K562 (cell line): ENCODE results near the gene UHMK1. TPM values are rescaled to one million over a fixed set of nuclear protein-coding genes. Genes with fewer than 3 reads are reported as not detected.

Source experiments
- ATAC-seq: fragments of 200-7000 bp; cut with Tn5 transposase; 3 replicates; pipeline ENCODE4 v1.9.1; 2020; ENCODE audit warnings: moderate library complexity
- BruUV-seq: library from RNA; stranded (reverse); fragments of 400-500 nt; replicated peaks from 2 replicates; lab custom pipeline; 2021; lab: Mats Ljungman, UMichigan
- CTCF ChIA-PET: fragments of 300-600 bp; formaldehyde crosslinking; extraction: SDS; loops from one replicate; lab custom pipeline; 2021; ENCODE audit warnings: low intra/inter-chr PET ratio; lab: Yijun Ruan, JAX
- POLR2A ChIA-PET: fragments of 300-600, 350-650 bp; sonication (Branson Sonifier 250); formaldehyde crosslinking; extraction: SDS; loops from one replicate; lab custom pipeline; 2021; ENCODE audit warnings: antibody characterized with exemption, inconsistent platforms; lab: Yijun Ruan, JAX
- DNase-seq, 4 experiments: peaks; one replicate each; pipeline versions ENCODE4 v3.0.0 to v3.0.0-alpha.2; 2011 to 2018; ENCODE audit warnings: low spot score in 3 of 4, mixed read lengths in 3 of 4; ENCODE audit errors: extremely low read depth in 1 of 4
- FAIRE-seq: peaks from 2 replicates; lab custom pipeline; 2011; peaks lifted over from hg19 to GRCh38; lab: Jason Lieb, UNC
- H2AFZ ChIP-seq: 2 replicates; pipeline ENCODE4 v1.6.0; 2011; ENCODE audit warnings: low read depth, low read length, control low read depth, inconsistent platforms
- H3K27ac ChIP-seq: fragments of 200-600 bp; 3 replicates; pipeline ENCODE4 v1.8.0; 2011; ENCODE audit warnings: low read depth, mild to moderate bottlenecking, control low read depth, inconsistent platforms, low read length, moderate library complexity, mixed read lengths; ENCODE audit errors: extremely low read depth
- H3K27me3 ChIP-seq, 2 experiments: fragments of 300-600 bp in 1 of 2; 2 replicates in 1 of 2; 3 replicates in 1 of 2; pipeline versions ENCODE4 v1.6.0 to v1.8.0; 2011; ENCODE audit warnings: inconsistent platforms in 2 of 2, low read length in 2 of 2, mild to moderate bottlenecking in 1 of 2, mixed read lengths in 1 of 2, moderate library complexity in 1 of 2; ENCODE audit not compliant: control insufficient read depth in 2 of 2, insufficient read depth in 2 of 2
- H3K36me3 ChIP-seq: fragments of 300-600 bp; 3 replicates; pipeline ENCODE4 v1.8.0; 2011; ENCODE audit warnings: mild to moderate bottlenecking, low read length, inconsistent platforms; ENCODE audit not compliant: control insufficient read depth, insufficient read depth
- H3K4me1 ChIP-seq, 2 experiments: fragments of 200-600 bp in 1 of 2; replicated peaks in 1 of 2; 2 replicates in 1 of 2; 3 replicates in 1 of 2; pipeline versions ENCODE4 v1.5.1 to v1.8.0; 2011; ENCODE audit warnings: inconsistent platforms in 2 of 2, low read length in 2 of 2, mild to moderate bottlenecking in 1 of 2, mixed read lengths in 1 of 2, moderate library complexity in 1 of 2; ENCODE audit not compliant: control insufficient read depth in 2 of 2, insufficient read depth in 2 of 2
- H3K4me2 ChIP-seq: 2 replicates; pipeline ENCODE4 v1.6.1; 2011; ENCODE audit warnings: low read length, control low read depth, inconsistent platforms, mixed read lengths; ENCODE audit not compliant: insufficient read depth
- H3K4me3 ChIP-seq: fragments of 200-600 bp; sonication (generic), shearing (Covaris generic); 2 replicates; pipeline ENCODE4 v1.5.1; 2016; ENCODE audit warnings: control low read depth, inconsistent platforms
- H3K79me2 ChIP-seq: fragments of 200-600 bp; 3 replicates; pipeline ENCODE4 v1.8.0; 2011; ENCODE audit warnings: low read length, inconsistent platforms; ENCODE audit not compliant: control insufficient read depth, insufficient read depth
- H3K9ac ChIP-seq, 2 experiments: 2 replicates each; pipeline versions ENCODE4 v1.6.0 to v1.6.1; 2011; ENCODE audit warnings: low read depth in 2 of 2, low read length in 2 of 2, control low read depth in 1 of 2, inconsistent platforms in 1 of 2, mild to moderate bottlenecking in 1 of 2, mixed read lengths in 1 of 2; ENCODE audit not compliant: insufficient read depth in 1 of 2
- H3K9me1 ChIP-seq: one replicate; pipeline ENCODE4 v1.6.0; 2011; ENCODE audit warnings: inconsistent platforms, mild to moderate bottlenecking, low read length, moderate library complexity; ENCODE audit not compliant: control insufficient read depth, insufficient read depth
- H3K9me3 ChIP-seq: replicated peaks from 2 replicates; pipeline ENCODE4 v1.5.1; 2011; ENCODE audit warnings: low read depth, low read length, inconsistent platforms; ENCODE audit not compliant: control insufficient read depth, insufficient read depth
- H4K20me1 ChIP-seq: replicated peaks from 2 replicates; pipeline ENCODE4 v1.6.1; 2011; ENCODE audit warnings: low read length, inconsistent platforms, mixed read lengths; ENCODE audit not compliant: control insufficient read depth, insufficient read depth
- CBX5 ChIP-seq: IDR thresholded peaks from 2 replicates; pipeline ENCODE4 v1.6.1; 2014; ENCODE audit warnings: low read depth, borderline replicate concordance
- PBX2 ChIP-seq, 2 experiments: IDR thresholded peaks in 1 of 2; conservative IDR thresholded peaks in 1 of 2; 2 replicates each; pipeline ENCODE4 v1.6.1; 2016; ENCODE audit warnings: low read depth in 2 of 2, mild to moderate bottlenecking in 1 of 2, missing compliant biosample characterization in 1 of 2, missing genetic modification characterization in 1 of 2, moderate library complexity in 1 of 2
- TARDBP ChIP-seq: fragments of 450-650 bp; IDR thresholded peaks from 2 replicates; pipeline ENCODE4 v1.6.1; 2016
- ZFPM2 ChIP-seq: fragments of 250-450 bp; sonication (Bioruptor Pico); IDR thresholded peaks from 2 replicates; pipeline ENCODE4 v1.5.1; 2022; ENCODE audit warnings: mild to moderate bottlenecking
- WGBS: fragments of 100-300 bp; shearing (Covaris generic); methylation state at CpG from one replicate; pipeline ENCODE4 v1.1.6; 2016; ENCODE audit warnings: low coverage, mixed read lengths; ENCODE audit not compliant: insufficient coverage; ENCODE audit errors: missing lambda C conversion rate; 5-methylcytosine and 5-hydroxymethylcytosine counted together
- in situ Hi-C: fragments of 300-500 bp; cut with MboI; formaldehyde crosslinking; loops from 4 replicates; pipeline ENCODE4 v1.15.0; 2018; ENCODE audit warnings: inconsistent platforms, mixed read lengths
- intact Hi-C: fragments of 100-400 bp; cut with micrococcal nuclease; formaldehyde crosslinking; loops from 2 replicates; pipeline ENCODE4 v1.14.2; 2022
- polyA plus RNA-seq, 8 experiments: library from polyadenylated mRNA; depleted of rRNA in 4 of 8; stranded (reverse) in 5 of 8; unstranded in 3 of 8; fragments of >200 nt; fragmentation: Nextera tagmentation in 2 of 8; fragmentation: Illumina TruSeq in 1 of 8; extraction: Ambion mirVana in 2 of 8; extraction: Trizol in 1 of 8; gene quantifications; 2 replicates each; pipeline versions ENCODE4 v1.2.1 to v1.2.3, GENCODE V29; 2011 to 2014; ENCODE audit warnings: inconsistent platforms in 1 of 8, missing spikeins in 1 of 8
- total RNA-seq, 7 experiments: library from RNA; depleted of rRNA in 6 of 7; stranded (reverse); fragments of >200 nt in 6 of 7; fragmentation: Illumina TruSeq in 2 of 7; extraction: Trizol in 2 of 7; gene quantifications; 2 replicates each; pipeline versions ENCODE4 v1.2.1 to v1.2.3, GENCODE V29; 2011 to 2021; ENCODE audit warnings: low replicate concordance in 1 of 7
- TF ChIP-seq, protein P1 (sequence below): fragments of 450-650 bp; IDR thresholded peaks from 2 replicates; pipeline ENCODE4 v1.6.1; 2016
- TF ChIP-seq, protein P2 (sequence below): fragments of 250-450 bp; sonication (Bioruptor Pico); IDR thresholded peaks from 2 replicates; pipeline ENCODE4 v1.4.0; 2020; ENCODE audit warnings: borderline replicate concordance

The UHMK1 gene
- total and polyA plus RNA-seq, 9 of the 15 experiments (the other 6 are each of a cell fraction or from before 2014, with no cell fraction given) = 13.1 to 72.4 (median 38.3) TPM

- H2AFZ ChIP-seq = 0 out of 2 replicates have a peak overlapping the region, but pooled peaks have one; percentile 11
- no peaks in the 10 kb centered on the region for H3K9me1 ChIP-seq
- 58% methylated on average over 4 of the region's 4 CpGs for WGBS
- peak; percentile 32; the same call in 2 of the 3 replicates for ATAC-seq
- H3K79me2 ChIP-seq = no peaks in the 10 kb centered on the region
- H3K4me2 ChIP-seq = no peak overlapping the region
- POLR2A ChIA-PET = no interaction called here
- H3K27me3 ChIP-seq = no peaks in the 10 kb centered on the region
- 0 out of 2 replicates have a peak, but pooled peaks cover under 1% of the 10 kb centered on the region for H3K9me3 ChIP-seq
- in situ Hi-C loops (no loop called here), intact Hi-C loops (no loop called here)
- CTCF ChIA-PET = no interaction called here
- H4K20me1 ChIP-seq = no peaks in the 10 kb centered on the region
- H3K27ac ChIP-seq = no peak overlapping the region
- no peaks in the 10 kb centered on the region for H3K36me3 ChIP-seq
- TF ChIP-seq, protein P1, sequence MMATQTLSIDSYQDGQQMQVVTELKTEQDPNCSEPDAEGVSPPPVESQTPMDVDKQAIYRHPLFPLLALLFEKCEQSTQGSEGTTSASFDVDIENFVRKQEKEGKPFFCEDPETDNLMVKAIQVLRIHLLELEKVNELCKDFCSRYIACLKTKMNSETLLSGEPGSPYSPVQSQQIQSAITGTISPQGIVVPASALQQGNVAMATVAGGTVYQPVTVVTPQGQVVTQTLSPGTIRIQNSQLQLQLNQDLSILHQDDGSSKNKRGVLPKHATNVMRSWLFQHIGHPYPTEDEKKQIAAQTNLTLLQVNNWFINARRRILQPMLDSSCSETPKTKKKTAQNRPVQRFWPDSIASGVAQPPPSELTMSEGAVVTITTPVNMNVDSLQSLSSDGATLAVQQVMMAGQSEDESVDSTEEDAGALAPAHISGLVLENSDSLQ = no peak
- TF ChIP-seq PBX2 (CRISPR knock-in tag; IDR thresholded peaks at IDR 0.05; ENCODE audit: low read depth) (no peak), PBX2 (tag; conservative IDR thresholded peaks at IDR 0.05; ENCODE audit: low read depth) (no peak), ZFPM2 (no peak), CBX5 (no peak), TARDBP (no peak)
- TF ChIP-seq, protein P2, sequence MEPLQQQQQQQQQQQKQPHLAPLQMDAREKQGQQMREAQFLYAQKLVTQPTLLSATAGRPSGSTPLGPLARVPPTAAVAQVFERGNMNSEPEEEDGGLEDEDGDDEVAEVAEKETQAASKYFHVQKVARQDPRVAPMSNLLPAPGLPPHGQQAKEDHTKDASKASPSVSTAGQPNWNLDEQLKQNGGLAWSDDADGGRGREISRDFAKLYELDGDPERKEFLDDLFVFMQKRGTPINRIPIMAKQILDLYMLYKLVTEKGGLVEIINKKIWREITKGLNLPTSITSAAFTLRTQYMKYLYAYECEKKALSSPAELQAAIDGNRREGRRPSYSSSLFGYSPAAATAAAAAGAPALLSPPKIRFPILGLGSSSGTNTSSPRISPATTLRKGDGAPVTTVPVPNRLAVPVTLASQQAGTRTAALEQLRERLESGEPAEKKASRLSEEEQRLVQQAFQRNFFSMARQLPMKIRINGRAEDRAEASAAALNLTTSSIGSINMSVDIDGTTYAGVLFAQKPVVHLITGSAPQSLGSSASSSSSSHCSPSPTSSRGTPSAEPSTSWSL (CRISPR knock-in tag) = no peak
- H3K9ac ChIP-seq = no peak overlapping the region
- no peak overlapping the region for H3K4me3 ChIP-seq
- peaks cover 5 to 18% of the 10 kb centered on the region in 2 experiments; a peak in 4 of 5 replicates for H3K4me1 ChIP-seq
- DNase-seq = no peak
- no TSS peak for BruUV-seq
- FAIRE-seq = peak; percentile 19
Measured at GRCh38 chr1:162548170-162548569, 50.6 kb downstream of the UHMK1 start.
